HPDE6-E6E7 (cell line): Measurements from ENCODE around the gene AMPD1.

ENCODE experiments used
- DNase-seq: peaks from one replicate; pipeline ENCODE4 v3.0.0; 2011; ENCODE audit warnings: missing footprints; ENCODE audit errors: extremely low spot score

AMPD1 gene

GRCh38 chr1:114641377-114641776 is 54.0 kb downstream of the AMPD1 start:
- DNase-seq: no peak

DNA sequence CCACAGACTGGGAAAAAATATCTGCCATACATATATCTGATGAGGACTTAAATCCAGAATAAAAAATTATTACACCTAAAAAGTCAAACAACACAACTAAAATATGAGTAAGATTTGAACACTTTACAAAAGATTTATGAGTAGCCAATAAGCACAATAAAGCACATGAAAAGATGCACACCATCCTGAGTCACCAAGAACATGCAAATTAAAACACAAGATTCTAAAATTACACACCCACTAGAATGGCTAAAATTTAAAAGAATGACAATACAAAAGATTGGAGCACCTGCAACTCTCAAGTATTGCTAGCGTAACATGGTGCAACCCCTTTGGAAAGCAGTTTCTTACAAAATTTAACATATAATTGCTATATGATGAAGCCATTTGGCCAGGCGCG is 56.4 kb downstream of the AMPD1 start:
- no peak for DNase-seq

- no peak for DNase-seq
Observed at GRCh38 chr1:114632427-114632826, 62.9 kb downstream of the AMPD1 start.

DNA sequence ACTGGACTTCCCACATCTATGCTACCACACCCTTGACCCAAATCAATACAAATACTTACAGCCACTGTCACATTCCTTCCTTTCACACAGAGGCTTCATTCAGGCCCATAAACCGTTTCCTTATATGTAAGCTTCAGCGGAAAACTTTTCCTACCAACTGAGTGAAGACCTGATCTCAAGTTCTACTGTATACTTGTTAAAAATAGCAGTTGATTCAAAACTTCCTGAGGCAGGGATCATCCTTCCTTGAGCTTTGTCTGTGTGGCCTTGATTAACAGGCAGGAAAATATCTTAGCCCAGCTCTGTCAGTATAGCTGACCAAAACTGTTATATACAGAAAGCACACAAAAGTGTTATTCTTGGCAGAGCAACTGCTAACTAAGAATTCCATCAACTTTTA is 68.2 kb downstream of the AMPD1 start:
- DNase-seq: no peak

DNA sequence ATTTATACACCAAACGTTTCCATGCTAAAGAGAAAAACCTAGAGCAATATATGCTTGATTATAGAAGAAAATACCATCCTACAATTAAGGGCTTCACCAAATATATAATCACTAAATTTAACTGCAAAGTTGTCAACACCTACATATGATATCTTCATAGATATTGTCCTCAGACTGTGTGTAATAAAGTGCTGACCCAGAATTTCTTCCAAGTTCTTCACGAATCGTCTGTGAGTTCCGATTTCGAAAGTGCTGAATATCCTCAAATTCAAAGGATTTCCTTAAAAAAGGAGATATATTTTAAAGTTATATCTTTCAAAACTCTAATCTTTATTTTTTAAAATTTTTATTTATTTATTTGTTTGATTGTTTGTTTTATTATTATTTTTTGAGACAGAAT is 72.0 kb downstream of the AMPD1 start:
- no peak for DNase-seq
